Activated CD4-positive, CD25-positive, alpha-beta regulatory T cell treated with anti-CD3 and anti-CD28 coated beads, Interleukin-2, amount 50 U/mL, for 16 hours (primary cell): ENCODE data around the gene PTPRT.

Experiments used
- DNase-seq: peaks from one replicate; pipeline ENCODE4 v3.0.0-alpha.2; 2020; ENCODE audit warnings: low read depth, low spot score

PTPRT gene

GRCh38 chr20:42067596-42067995 lies 1122.1 kb downstream of the PTPRT start:
- DNase-seq, result no peak

GRCh38 chr20:42067174-42067573 lies 1122.5 kb downstream of the PTPRT start:
- no peak for DNase-seq

GRCh38 chr20:42063141-42063540 lies 1126.6 kb downstream of the PTPRT start:
- DNase-seq, result no peak

- no peak for DNase-seq
Measured at GRCh38 chr20:42053350-42053749, 1136.4 kb downstream of the PTPRT start.

- no peak for DNase-seq
Measured at GRCh38 chr20:42051921-42052320, 1137.8 kb downstream of the PTPRT start.

GRCh38 chr20:42046371-42047085 lies 1143.2 kb downstream of the PTPRT start:
- no peak for DNase-seq

GRCh38 chr20:42043921-42044320 lies 1145.8 kb downstream of the PTPRT start:
- no peak for DNase-seq

- no peak for DNase-seq
Measured at GRCh38 chr20:42041000-42041565, 1148.6 kb downstream of the PTPRT start.

GRCh38 chr20:42027746-42028268 lies 1161.9 kb downstream of the PTPRT start:
- no peak for DNase-seq

GRCh38 chr20:42026599-42026998 lies 1163.1 kb downstream of the PTPRT start:
- no peak for DNase-seq

- no peak for DNase-seq
Measured at GRCh38 chr20:42024653-42025052, 1165.1 kb downstream of the PTPRT start.
